HG03045 (cell line): ENCODE measurements around the gene FHOD3.

ENCODE experiments used
- ATAC-seq: cut with Tn5 transposase; IDR thresholded peaks from one replicate; pipeline ENCODE4 v1.9.1; 2021; ENCODE audit warnings: mild to moderate bottlenecking, moderate library complexity; ENCODE audit not compliant: unreplicated experiment

The FHOD3 gene

GRCh38 chr18:36378205-36378604, 80.7 kb downstream of the FHOD3 start:
- no peak for ATAC-seq

- no peak for ATAC-seq
These were observed 82.0 kb downstream of the FHOD3 start for GRCh38 chr18:36379435-36379984.

- no peak for ATAC-seq
These were observed 82.8 kb downstream of the FHOD3 start for GRCh38 chr18:36380173-36380827.

- no peak for ATAC-seq
These were observed 83.6 kb downstream of the FHOD3 start for GRCh38 chr18:36381075-36381474.

- no peak for ATAC-seq
These were observed 85.3 kb downstream of the FHOD3 start for GRCh38 chr18:36382854-36383253.

- no peak for ATAC-seq
These were observed 88.8 kb downstream of the FHOD3 start for GRCh38 chr18:36386150-36386920.

GRCh38 chr18:36387310-36387709, 89.8 kb downstream of the FHOD3 start:
- no peak for ATAC-seq

- no peak for ATAC-seq
These were observed 90.8 kb downstream of the FHOD3 start for GRCh38 chr18:36388310-36388709.

GRCh38 chr18:36389027-36389426, 91.5 kb downstream of the FHOD3 start:
- no peak for ATAC-seq

GRCh38 chr18:36389811-36390581, 92.5 kb downstream of the FHOD3 start:
- ATAC-seq, result no peak

GRCh38 chr18:36391426-36392145, 94.1 kb downstream of the FHOD3 start:
- ATAC-seq, result no peak

- ATAC-seq, result no peak
These were observed 94.9 kb downstream of the FHOD3 start for GRCh38 chr18:36392164-36392978.

GRCh38 chr18:36392979-36393287, 95.4 kb downstream of the FHOD3 start:
- no peak for ATAC-seq

- ATAC-seq, result no peak
These were observed 97.0 kb downstream of the FHOD3 start for GRCh38 chr18:36394486-36394885.

- ATAC-seq, result no peak
These were observed 98.7 kb downstream of the FHOD3 start for GRCh38 chr18:36396190-36396589.

- no peak for ATAC-seq
These were observed 99.5 kb downstream of the FHOD3 start for GRCh38 chr18:36397033-36397432.

- ATAC-seq, result no peak
These were observed 100.9 kb downstream of the FHOD3 start for GRCh38 chr18:36398419-36398818.

GRCh38 chr18:36399055-36399454, 101.5 kb downstream of the FHOD3 start:
- no peak for ATAC-seq

GRCh38 chr18:36401462-36401861, 103.9 kb downstream of the FHOD3 start:
- no peak for ATAC-seq

GRCh38 chr18:36402765-36403396, 105.4 kb downstream of the FHOD3 start:
- ATAC-seq, result no peak
